Astrocyte (in vitro differentiated cells and primary cell): Measurements from ENCODE around the gene SLC36A1.

Experiments used
- EZH2 ChIP-seq: IDR thresholded peaks from 2 replicates; pipeline ENCODE4 v1.6.1; 2012; ENCODE audit warnings: mild to moderate bottlenecking, low read length, inconsistent platforms; ENCODE audit not compliant: insufficient read depth
- TF ChIP-seq, protein P1 (sequence below): IDR thresholded peaks from 2 replicates; pipeline ENCODE4 v1.5.1; 2011; ENCODE audit warnings: low read depth, mild to moderate bottlenecking, inconsistent platforms, low read length, moderate library complexity; ENCODE audit not compliant: insufficient read depth

DNA sequence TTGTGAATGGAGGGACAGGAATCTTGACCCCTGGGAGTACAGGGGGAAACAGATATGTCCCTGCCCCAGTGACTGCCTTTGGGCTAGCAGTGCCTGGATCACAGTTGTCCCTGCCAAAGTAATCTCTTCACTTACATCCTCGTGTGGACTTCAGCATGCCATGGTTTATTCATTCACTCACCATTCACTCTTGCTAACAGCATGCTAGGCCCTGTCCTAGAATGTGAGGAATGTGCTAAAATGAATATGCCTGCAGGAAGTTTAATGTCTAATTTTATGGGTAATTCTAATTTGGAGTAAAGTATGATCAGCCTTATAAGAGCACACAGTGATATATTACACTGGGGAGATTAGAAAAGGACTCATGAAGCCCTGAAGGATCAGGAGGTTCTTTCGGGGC lies 80.8 kb downstream of the SLC36A1 start:
- TF ChIP-seq, protein P1, sequence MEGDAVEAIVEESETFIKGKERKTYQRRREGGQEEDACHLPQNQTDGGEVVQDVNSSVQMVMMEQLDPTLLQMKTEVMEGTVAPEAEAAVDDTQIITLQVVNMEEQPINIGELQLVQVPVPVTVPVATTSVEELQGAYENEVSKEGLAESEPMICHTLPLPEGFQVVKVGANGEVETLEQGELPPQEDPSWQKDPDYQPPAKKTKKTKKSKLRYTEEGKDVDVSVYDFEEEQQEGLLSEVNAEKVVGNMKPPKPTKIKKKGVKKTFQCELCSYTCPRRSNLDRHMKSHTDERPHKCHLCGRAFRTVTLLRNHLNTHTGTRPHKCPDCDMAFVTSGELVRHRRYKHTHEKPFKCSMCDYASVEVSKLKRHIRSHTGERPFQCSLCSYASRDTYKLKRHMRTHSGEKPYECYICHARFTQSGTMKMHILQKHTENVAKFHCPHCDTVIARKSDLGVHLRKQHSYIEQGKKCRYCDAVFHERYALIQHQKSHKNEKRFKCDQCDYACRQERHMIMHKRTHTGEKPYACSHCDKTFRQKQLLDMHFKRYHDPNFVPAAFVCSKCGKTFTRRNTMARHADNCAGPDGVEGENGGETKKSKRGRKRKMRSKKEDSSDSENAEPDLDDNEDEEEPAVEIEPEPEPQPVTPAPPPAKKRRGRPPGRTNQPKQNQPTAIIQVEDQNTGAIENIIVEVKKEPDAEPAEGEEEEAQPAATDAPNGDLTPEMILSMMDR = no peak
- no peak for TF ChIP-seq EZH2
